Endothelial cell of umbilical vein (primary cell): ENCODE data around the gene ZSWIM6. TPM values are rescaled to one million over a fixed set of nuclear protein-coding genes. Genes with fewer than 3 reads are reported as not detected.
A peak's percentile ranks its signal among the peaks of the same experiment; 100 is the strongest.

ENCODE experiments used
- BruUV-seq: library from RNA; stranded (reverse); fragments of 400-500 nt; replicated peaks from 2 replicates; lab custom pipeline; 2021; lab: Mats Ljungman, UMichigan
- CTCF ChIA-PET: fragments of 300-600, 350-600 bp; sonication (Branson Sonifier 250); formaldehyde crosslinking; loops from one replicate; lab custom pipeline; 2021; ENCODE audit warnings: antibody characterized with exemption, inconsistent platforms; lab: Charles Lee
- POLR2A ChIA-PET: fragments of 300-600, 350-600 bp; sonication (Branson Sonifier 250); formaldehyde crosslinking; loops from one replicate; lab custom pipeline; 2021; ENCODE audit warnings: antibody characterized with exemption, inconsistent platforms; lab: Charles Lee
- DNase-seq: peaks from one replicate; pipeline ENCODE4 v3.0.0-alpha.2; 2011; ENCODE audit warnings: low read depth, low spot score
- FAIRE-seq: peaks from 2 replicates; lab custom pipeline; 2011; peaks lifted over from hg19 to GRCh38; lab: Jason Lieb, UNC
- H2AFZ ChIP-seq: 2 replicates; pipeline ENCODE4 v1.6.0; 2012; ENCODE audit warnings: low read depth, low read length, control low read depth, inconsistent platforms
- H3K27ac ChIP-seq: 2 replicates; pipeline ENCODE4 v1.5.1; 2011; ENCODE audit warnings: low read depth, mild to moderate bottlenecking, control low read depth, low read length, moderate library complexity; ENCODE audit not compliant: insufficient read depth
- H3K27me3 ChIP-seq, 2 experiments: 2 replicates each; pipeline versions ENCODE4 v1.6.0 to v1.6.1; 2011; ENCODE audit warnings: low read length in 2 of 2, mixed read lengths in 1 of 2; ENCODE audit not compliant: control insufficient read depth in 2 of 2, insufficient read depth in 2 of 2
- H3K36me3 ChIP-seq, 2 experiments: 2 replicates in 1 of 2; 3 replicates in 1 of 2; pipeline ENCODE4 v1.5.1; 2011; ENCODE audit warnings: low read length in 2 of 2, mild to moderate bottlenecking in 1 of 2, moderate library complexity in 1 of 2; ENCODE audit not compliant: control insufficient read depth in 2 of 2, insufficient read depth in 2 of 2; ENCODE audit errors: extremely low read depth in 1 of 2
- H3K4me1 ChIP-seq: 3 replicates; pipeline ENCODE4 v1.5.1; 2011; ENCODE audit warnings: mild to moderate bottlenecking, low read length; ENCODE audit not compliant: control insufficient read depth, insufficient read depth; ENCODE audit errors: extremely low read depth
- H3K4me2 ChIP-seq: 2 replicates; pipeline ENCODE4 v1.6.1; 2011; ENCODE audit warnings: low read length, control low read depth, mixed read lengths; ENCODE audit not compliant: insufficient read depth
- H3K4me3 ChIP-seq, 3 experiments: fragments of 200-600 bp in 1 of 3; sonication (generic), shearing (Covaris generic) in 1 of 3; replicated peaks in 1 of 3; 2 replicates each; pipeline ENCODE4 v1.5.1; 2011 to 2016; ENCODE audit warnings: control low read depth in 3 of 3, low read length in 3 of 3, mild to moderate bottlenecking in 2 of 3, inconsistent platforms in 1 of 3, low read depth in 1 of 3, moderate library complexity in 1 of 3; ENCODE audit not compliant: insufficient read depth in 1 of 3
- H3K79me2 ChIP-seq: 2 replicates; pipeline ENCODE4 v1.6.0; 2012; ENCODE audit warnings: low read length, inconsistent platforms; ENCODE audit not compliant: control insufficient read depth, insufficient read depth
- H3K9ac ChIP-seq: replicated peaks from 2 replicates; pipeline ENCODE3; 2011; ENCODE audit warnings: low read length, control low read depth; ENCODE audit not compliant: insufficient read depth; ENCODE audit errors: extremely low read depth
- H3K9me1 ChIP-seq: replicated peaks from 3 replicates; pipeline ENCODE4 v1.6.0; 2011; ENCODE audit warnings: mild to moderate bottlenecking, low read length; ENCODE audit not compliant: control insufficient read depth, insufficient read depth; ENCODE audit errors: extremely low read depth
- H3K9me3 ChIP-seq: replicated peaks from 2 replicates; pipeline ENCODE4 v1.5.1; 2012; ENCODE audit warnings: low read length, inconsistent platforms; ENCODE audit not compliant: control insufficient read depth, insufficient read depth
- H4K20me1 ChIP-seq: replicated peaks from 2 replicates; pipeline ENCODE3; 2011; ENCODE audit warnings: mild to moderate bottlenecking, low read length; ENCODE audit not compliant: control insufficient read depth, insufficient read depth; ENCODE audit errors: extremely low read depth
- EZH2 ChIP-seq: IDR thresholded peaks from 2 replicates; pipeline ENCODE4 v1.6.1; 2012; ENCODE audit warnings: borderline replicate concordance, low read depth, mild to moderate bottlenecking, moderate library complexity, low read length, inconsistent platforms; ENCODE audit not compliant: severe bottlenecking
- FOS ChIP-seq: IDR thresholded peaks from 2 replicates; pipeline ENCODE4 v1.6.1; 2011; ENCODE audit warnings: mild to moderate bottlenecking, low read length, moderate library complexity, borderline replicate concordance; ENCODE audit not compliant: insufficient read depth
- GATA2 ChIP-seq: IDR thresholded peaks from 2 replicates; pipeline ENCODE4 v1.7.0; 2011; ENCODE audit warnings: low read depth, mild to moderate bottlenecking, moderate library complexity, mixed read lengths, low read length; ENCODE audit not compliant: insufficient read length, insufficient read depth
- JUN ChIP-seq: IDR thresholded peaks from 2 replicates; pipeline ENCODE4 v1.6.1; 2011; ENCODE audit warnings: borderline replicate concordance, low read depth; ENCODE audit not compliant: insufficient read length, insufficient read depth
- MYC ChIP-seq: IDR thresholded peaks from one replicate; pipeline ENCODE4 v1.6.1; 2011; ENCODE audit warnings: mild to moderate bottlenecking, low read depth, low read length
- POLR2A ChIP-seq: IDR thresholded peaks from 2 replicates; pipeline ENCODE4 v1.6.1; 2012; ENCODE audit warnings: low read depth, mild to moderate bottlenecking, control low read depth, low read length
- POLR2AphosphoS5 ChIP-seq: IDR thresholded peaks from 2 replicates; pipeline ENCODE4 v1.6.1; 2012; ENCODE audit warnings: low read depth, mild to moderate bottlenecking, control low read depth, low read length, moderate library complexity; ENCODE audit not compliant: insufficient read depth
- dilution Hi-C: fragments of 300-500 bp; cut with MboI; formaldehyde crosslinking; loops from one replicate; pipeline ENCODE4 v1.15.0; 2019; ENCODE audit warnings: low sequenced_read_pairs; ENCODE audit not compliant: extremely low pct_ligation_motif_present
- intact Hi-C: fragments of 100-400 bp; cut with micrococcal nuclease; formaldehyde crosslinking; loops from one replicate; pipeline ENCODE4 v1.10.0; 2022
- polyA plus RNA-seq, 4 experiments: library from polyadenylated mRNA; depleted of rRNA in 3 of 4; stranded (reverse) in 3 of 4; unstranded in 1 of 4; fragments of >200 nt; gene quantifications; 2 replicates each; pipeline versions ENCODE4 v1.2.1 to v1.2.3, GENCODE V29; 2011 to 2012; ENCODE audit warnings: missing spikeins in 1 of 4
- total RNA-seq: library from RNA; stranded (reverse); gene quantifications from 2 replicates; pipeline ENCODE4 v1.2.3, GENCODE V29; 2021
- TF ChIP-seq, protein P1 (sequence below): IDR thresholded peaks from 2 replicates; pipeline ENCODE4 v1.6.1; 2011; ENCODE audit not compliant: insufficient read depth, insufficient read length
- TF ChIP-seq, protein P2 (sequence below), 2 donors: IDR thresholded peaks; 1 replicate in 1 of 2; 2 replicates in 1 of 2; pipeline ENCODE4 v1.5.1; 2011; ENCODE audit warnings: low read length in 2 of 2, mild to moderate bottlenecking in 2 of 2, moderate library complexity in 2 of 2, control low read depth in 1 of 2, inconsistent platforms in 1 of 2, low read depth in 1 of 2; ENCODE audit not compliant: insufficient read depth in 1 of 2; ENCODE audit errors: extremely low read depth in 1 of 2

ZSWIM6 gene
- total and polyA plus RNA-seq, 2 donors (not counting 3 experiments of a cell fraction or from before 2014, with no cell fraction given) = 14.9 to 25.3 TPM

DNA sequence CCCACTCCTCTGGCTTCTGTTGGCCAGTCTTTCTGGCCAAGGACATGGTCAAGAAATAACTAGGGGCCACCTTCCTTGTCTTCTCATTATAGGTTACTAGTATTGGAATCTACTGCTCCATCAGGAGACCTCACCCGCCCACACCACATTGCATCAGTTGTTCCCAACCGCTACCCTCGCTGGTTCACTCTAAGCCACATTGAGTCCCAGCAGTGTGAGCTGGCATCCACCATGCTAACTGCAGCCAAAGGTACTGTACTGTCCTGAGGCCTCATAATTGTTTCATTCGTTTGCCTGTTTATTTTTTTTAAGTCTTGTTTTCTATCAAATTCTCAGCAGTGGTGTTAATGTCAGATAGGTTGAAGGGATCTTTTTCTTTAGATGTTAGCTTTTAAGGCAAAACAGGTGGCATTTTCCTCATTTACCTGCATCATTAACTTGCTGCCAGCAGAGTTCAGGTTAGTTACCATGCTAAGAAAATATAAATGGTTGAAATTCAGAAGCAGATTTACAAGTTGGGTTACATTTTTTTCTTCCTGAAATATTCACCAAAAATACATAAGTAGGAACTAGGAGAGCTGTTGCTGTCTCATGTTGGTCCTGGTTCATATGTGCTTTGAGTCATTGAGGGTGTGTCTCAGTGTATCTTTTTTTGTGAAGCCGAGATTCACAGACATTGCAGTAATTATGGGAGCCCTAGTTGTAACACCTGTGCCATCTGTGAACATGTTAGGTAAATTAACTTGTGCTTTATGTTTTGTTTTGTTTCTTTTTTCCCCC lies 206.9 kb downstream of the ZSWIM6 start:
- FAIRE-seq (peak; percentile 31), DNase-seq (no peak)
- CTCF ChIA-PET = interaction anchor here (1.4 kb wide), 1 partner anchor 9 kb away, joined by 3 read pairs; no protein-coding TSS in a partner anchor
- H3K4me3 ChIP-seq = no peak overlapping the region
- H3K27ac ChIP-seq = no peak overlapping the region
- H3K79me2 ChIP-seq = no peaks in the 10 kb centered on the region
- no peaks in the 10 kb centered on the region for H4K20me1 ChIP-seq
- no peak overlapping the region for H2AFZ ChIP-seq
- peaks cover 22 to 25% of the 10 kb centered on the region in 2 experiments for H3K36me3 ChIP-seq
- no peak overlapping the region for H3K9ac ChIP-seq
- POLR2A ChIA-PET = no interaction called here
- BruUV-seq = no TSS peak
- H3K4me1 ChIP-seq = no peaks in the 10 kb centered on the region
- H3K27me3 ChIP-seq = no peaks in the 10 kb centered on the region
- dilution Hi-C loops = no loop called here
- H3K4me2 ChIP-seq = no peak overlapping the region
- intact Hi-C loops = loop anchor here (10.0 kb wide), 2 partner anchors 204 to 374 kb away; partner anchors contain the start of genes SMIM15 and ZSWIM6
- H3K9me1 ChIP-seq = no peaks in the 10 kb centered on the region
- H3K9me3 ChIP-seq = no peaks in the 10 kb centered on the region
- no peak for TF ChIP-seq POLR2AphosphoS5
- no peak for TF ChIP-seq POLR2A
- TF ChIP-seq, protein P1, sequence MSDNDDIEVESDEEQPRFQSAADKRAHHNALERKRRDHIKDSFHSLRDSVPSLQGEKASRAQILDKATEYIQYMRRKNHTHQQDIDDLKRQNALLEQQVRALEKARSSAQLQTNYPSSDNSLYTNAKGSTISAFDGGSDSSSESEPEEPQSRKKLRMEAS = no peak
- TF ChIP-seq FOS = no peak
- TF ChIP-seq GATA2 = no peak
- no peak for TF ChIP-seq JUN

DNA sequence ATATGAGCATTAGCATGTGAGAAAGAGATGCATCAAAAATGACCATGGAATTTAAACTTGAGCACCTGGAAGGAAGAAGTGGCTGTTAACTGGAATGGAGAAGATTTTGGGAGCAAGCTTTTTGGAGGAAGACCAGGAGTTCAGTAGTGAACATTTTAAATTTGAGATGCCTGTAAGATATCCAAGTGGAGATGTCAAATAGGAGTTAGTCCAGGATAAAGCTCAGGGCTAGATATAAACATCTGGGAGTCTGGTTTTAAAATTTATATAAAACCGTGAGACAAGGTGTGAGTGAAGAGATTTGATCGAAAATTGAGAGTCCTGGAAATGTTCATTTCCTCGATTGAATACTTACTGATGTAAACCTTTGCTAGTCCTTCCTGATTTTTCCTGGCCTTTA lies 217.5 kb downstream of the ZSWIM6 start:
- Histone ChIP-seq H3K27me3 (no peaks in the 10 kb centered on the region), H3K4me2 (no peak overlapping the region), H3K4me1 (no peaks in the 10 kb centered on the region), H2AFZ (no peak overlapping the region), H3K79me2 (no peaks in the 10 kb centered on the region), H3K9me3 (no peaks in the 10 kb centered on the region), H3K9me1 (no peaks in the 10 kb centered on the region), H3K27ac (no peak overlapping the region), H3K36me3 (peaks cover 0 to 6% of the 10 kb centered on the region in 2 experiments), H3K4me3 (no peak overlapping the region), H4K20me1 (no peaks in the 10 kb centered on the region), H3K9ac (no peak overlapping the region)
- POLR2A ChIA-PET = no interaction called here
- intact Hi-C loops (no loop called here), dilution Hi-C loops (no loop called here)
- DNase-seq (no peak), FAIRE-seq (no peak)
- BruUV-seq = no TSS peak
- CTCF ChIA-PET = no interaction called here
- TF ChIP-seq POLR2AphosphoS5 (no peak), MYC (no peak), JUN (no peak), POLR2A (no peak), EZH2 (no peak), FOS (no peak)
- TF ChIP-seq, protein P1 = no peak
- TF ChIP-seq, protein P2, sequence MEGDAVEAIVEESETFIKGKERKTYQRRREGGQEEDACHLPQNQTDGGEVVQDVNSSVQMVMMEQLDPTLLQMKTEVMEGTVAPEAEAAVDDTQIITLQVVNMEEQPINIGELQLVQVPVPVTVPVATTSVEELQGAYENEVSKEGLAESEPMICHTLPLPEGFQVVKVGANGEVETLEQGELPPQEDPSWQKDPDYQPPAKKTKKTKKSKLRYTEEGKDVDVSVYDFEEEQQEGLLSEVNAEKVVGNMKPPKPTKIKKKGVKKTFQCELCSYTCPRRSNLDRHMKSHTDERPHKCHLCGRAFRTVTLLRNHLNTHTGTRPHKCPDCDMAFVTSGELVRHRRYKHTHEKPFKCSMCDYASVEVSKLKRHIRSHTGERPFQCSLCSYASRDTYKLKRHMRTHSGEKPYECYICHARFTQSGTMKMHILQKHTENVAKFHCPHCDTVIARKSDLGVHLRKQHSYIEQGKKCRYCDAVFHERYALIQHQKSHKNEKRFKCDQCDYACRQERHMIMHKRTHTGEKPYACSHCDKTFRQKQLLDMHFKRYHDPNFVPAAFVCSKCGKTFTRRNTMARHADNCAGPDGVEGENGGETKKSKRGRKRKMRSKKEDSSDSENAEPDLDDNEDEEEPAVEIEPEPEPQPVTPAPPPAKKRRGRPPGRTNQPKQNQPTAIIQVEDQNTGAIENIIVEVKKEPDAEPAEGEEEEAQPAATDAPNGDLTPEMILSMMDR (IDR thresholded peaks at IDR 0.05; ENCODE audit: extremely low read depth in 1 of 2, insufficient read depth in 1 of 2, low read depth in 1 of 2, low read length in 2 of 2) = no peak
